Activated T-helper 1 cell treated with anti-CD3 and anti-CD28 coated beads, Interleukin-12 subunit alpha, Interleukin-12 subunit beta, Interleukin-2, Interleukin-4 antibody, amounts not matched to agents 30 ng/mL and 10 ng/mL and 1 ng/mL, durations not matched to agents 14 hours and 24 hours and 36 hours (primary cell): ENCODE data around the gene UBE2N. TPM values are rescaled to one million over a fixed set of nuclear protein-coding genes. Genes with fewer than 3 reads are reported as not detected.
"Not testable (repeated sequence)": the region's sequence is repeated elsewhere in the genome, so short reads cannot be mapped to it uniquely, and the experiment has no call there.

ENCODE experiments used
- DNase-seq: peaks from one replicate; pipeline ENCODE4 v3.0.0; 2021; ENCODE audit warnings: low spot score
- H3K27ac Mint-ChIP-seq: one replicate; pipeline ENCODE4 v1.8.0; 2021; ENCODE audit warnings: mild to moderate bottlenecking, mixed read lengths
- H3K27me3 Mint-ChIP-seq: one replicate; pipeline ENCODE4 v1.8.0; 2022; ENCODE audit warnings: mild to moderate bottlenecking, moderate library complexity, mixed read lengths; ENCODE audit not compliant: insufficient read depth
- H3K36me3 Mint-ChIP-seq: one replicate; pipeline ENCODE4 v1.8.0; 2021; ENCODE audit warnings: low read depth, mixed read lengths
- H3K4me1 Mint-ChIP-seq: one replicate; pipeline ENCODE4 v1.8.0; 2021; ENCODE audit warnings: low read depth, mixed read lengths
- H3K4me3 Mint-ChIP-seq: one replicate; pipeline ENCODE4 v1.8.0; 2021; ENCODE audit warnings: mild to moderate bottlenecking, moderate library complexity, mixed read lengths
- H3K9me3 Mint-ChIP-seq: one replicate; pipeline ENCODE4 v1.8.0; 2021; ENCODE audit warnings: mixed read lengths
- intact Hi-C: fragments of 100-400 bp; cut with micrococcal nuclease; formaldehyde crosslinking; loops from one replicate; pipeline ENCODE4 v1.15.1; 2024
- total RNA-seq: library from RNA; stranded (reverse); gene quantifications from 2 replicates; pipeline ENCODE4 v1.2.3, GENCODE V29; 2022

UBE2N gene
- total RNA-seq, 1 donor from 2014 or later: 231 TPM

DNA sequence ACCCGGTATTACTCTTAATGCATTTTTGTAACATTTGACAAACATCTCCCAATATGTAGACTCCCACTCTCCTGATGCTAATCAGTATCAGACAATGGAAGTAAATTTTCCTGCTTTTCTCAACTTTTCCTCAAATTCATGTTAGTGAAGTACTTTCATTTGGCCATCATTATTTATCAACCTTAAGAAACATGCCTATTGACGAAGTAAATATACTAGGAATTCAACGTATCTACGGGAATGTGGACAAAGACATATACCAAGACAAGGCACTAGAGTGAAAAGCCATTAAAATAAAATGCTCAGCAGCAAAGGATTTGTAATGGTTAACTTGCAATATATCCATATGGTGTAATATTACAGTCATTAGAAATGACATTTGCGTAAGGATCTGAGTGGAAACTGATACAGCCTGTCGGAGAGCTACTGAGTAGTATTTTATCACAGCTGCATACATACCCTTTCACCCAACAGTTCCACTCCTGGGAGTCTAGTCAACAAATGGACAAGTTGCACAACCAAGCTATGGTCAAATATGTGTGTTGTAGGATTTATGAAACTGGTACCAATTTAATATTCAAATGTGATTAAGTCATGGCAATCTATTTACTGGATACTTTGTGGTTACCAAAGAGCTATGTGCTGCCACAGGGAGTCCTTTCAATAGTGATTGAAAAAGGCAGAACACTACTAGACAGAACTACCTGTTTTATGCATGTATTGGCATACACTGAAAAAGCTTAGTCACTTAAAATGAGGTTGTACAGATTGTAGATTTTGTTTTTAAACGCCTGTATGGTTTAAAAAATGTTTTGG lies 37.6 kb downstream of the UBE2N start:
- Mint-ChIP-seq H3K4me3 (no peak overlapping the region), H3K27ac (peak overlapping the region; percentile 45), H3K4me1 (peaks cover 26% of the 10 kb centered on the region), H3K36me3 (peaks cover 29% of the 10 kb centered on the region), H3K9me3 (no peaks in the 10 kb centered on the region), H3K27me3 (no peaks in the 10 kb centered on the region)
- intact Hi-C loops: no loop called here
- DNase-seq: no peak

DNA sequence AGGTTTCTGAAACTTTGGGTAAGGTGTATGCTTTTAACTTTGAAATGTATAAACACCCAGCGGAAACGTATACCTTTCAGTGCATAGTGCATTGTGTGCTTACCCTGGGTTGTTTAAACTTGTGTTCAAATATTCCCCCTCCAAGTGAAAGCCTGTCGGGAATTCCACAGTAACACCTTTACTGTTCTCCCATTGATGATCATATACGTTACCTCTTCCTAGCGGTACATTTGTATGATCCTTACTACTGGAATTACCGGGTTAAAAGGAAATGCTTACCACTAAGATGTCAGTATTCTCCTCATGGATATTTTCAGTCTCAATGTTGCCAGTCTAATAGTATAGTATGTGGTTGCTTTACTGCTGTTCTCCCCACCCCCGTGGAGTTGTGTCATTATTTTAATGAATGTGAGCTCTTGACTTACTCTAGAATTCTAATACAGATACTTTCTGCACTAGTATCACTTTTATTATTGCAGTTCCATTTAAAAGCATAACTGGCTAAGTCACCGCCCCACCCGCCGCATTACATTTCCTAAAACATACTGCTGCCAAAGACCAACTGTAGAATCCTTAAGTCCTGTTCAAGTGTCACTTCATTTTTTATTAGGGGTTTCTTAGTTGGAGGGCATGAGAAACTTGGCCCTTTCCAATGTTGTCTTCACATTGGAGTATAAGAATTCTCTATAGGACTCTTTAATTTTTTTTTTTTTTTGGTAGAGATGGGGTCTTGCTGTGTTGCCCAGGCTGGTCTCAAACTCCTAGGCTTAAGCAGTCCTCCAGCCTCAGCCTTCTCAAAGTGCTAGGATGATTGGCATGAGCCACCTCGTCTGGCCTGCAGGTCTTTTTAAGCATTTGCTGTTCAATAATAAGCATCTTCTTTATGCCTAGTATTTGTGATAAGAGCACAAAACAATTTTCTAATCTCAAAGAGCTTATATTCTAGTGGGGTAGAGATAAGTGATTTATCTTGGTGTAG lies 39.1 kb downstream of the UBE2N start:
- H3K27ac Mint-ChIP-seq: no peak overlapping the region
- H3K36me3 Mint-ChIP-seq: peaks cover 26% of the 10 kb centered on the region
- intact Hi-C loops: no loop called here
- H3K4me1 Mint-ChIP-seq: peaks cover 14% of the 10 kb centered on the region
- H3K27me3 Mint-ChIP-seq: no peaks in the 10 kb centered on the region
- H3K4me3 Mint-ChIP-seq: no peak overlapping the region
- DNase-seq: no peak
- no peaks in the 10 kb centered on the region for H3K9me3 Mint-ChIP-seq

DNA sequence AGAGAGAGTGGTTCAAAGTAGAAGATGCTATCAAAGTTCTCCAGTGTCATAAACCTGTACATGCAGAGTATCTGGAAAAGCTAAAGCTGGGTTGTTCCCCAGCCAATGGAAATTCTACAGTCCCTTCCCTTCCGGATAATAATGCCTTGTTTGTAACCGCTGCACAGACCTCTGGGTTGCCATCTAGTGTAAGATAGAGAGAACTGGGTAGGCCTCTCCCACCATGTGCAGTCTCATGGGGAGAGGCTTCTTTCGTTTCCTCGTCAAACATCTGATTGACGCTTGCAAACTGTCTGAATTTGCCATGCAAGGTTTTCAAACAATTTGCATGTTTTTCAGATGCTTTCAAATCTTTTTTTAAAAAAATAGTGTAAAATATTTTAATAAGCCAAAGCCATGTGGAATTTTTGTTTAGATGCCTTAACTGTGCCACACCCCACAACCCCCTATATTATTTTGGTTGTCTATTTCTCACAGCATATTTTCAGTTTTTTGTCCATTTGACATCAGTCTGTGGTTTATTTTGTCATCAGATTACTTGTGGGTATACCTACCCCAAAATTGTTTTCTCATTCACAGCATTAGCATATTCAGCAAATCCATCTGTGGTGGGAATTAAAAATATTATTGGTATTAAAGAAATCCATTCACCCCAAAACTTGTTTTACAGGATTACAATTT lies 42.4 kb downstream of the UBE2N start:
- H3K27me3 Mint-ChIP-seq, H3K9me3 Mint-ChIP-seq, H3K27ac Mint-ChIP-seq, H3K4me1 Mint-ChIP-seq, H3K4me3 Mint-ChIP-seq, intact Hi-C loops, DNase-seq: not testable (repeated sequence)
- H3K36me3 Mint-ChIP-seq: peaks cover 23% of the 10 kb centered on the region

DNA sequence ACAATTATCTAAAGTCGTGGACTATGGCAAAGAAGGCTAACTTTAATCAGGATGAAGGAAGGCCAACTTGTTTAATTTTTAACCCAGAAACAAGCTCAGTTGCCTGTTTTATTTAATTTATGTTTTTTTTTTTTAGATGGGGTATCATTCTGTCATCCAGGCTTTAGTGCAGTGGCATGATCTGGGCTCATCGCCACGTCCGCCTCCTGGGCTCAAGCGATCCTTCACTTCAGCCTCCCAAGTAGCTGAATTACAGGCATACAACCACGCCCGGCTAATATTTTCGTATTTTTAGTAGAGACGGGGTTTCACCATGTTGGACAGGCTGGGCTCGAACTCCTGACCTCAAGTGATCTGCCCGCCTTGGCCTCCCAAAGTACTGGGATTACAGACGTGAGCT lies 44.3 kb downstream of the UBE2N start:
- no peaks in the 10 kb centered on the region for H3K27me3 Mint-ChIP-seq
- H3K4me3 Mint-ChIP-seq: no peak overlapping the region
- H3K4me1 Mint-ChIP-seq: peaks cover 2% of the 10 kb centered on the region
- no peak overlapping the region for H3K27ac Mint-ChIP-seq
- H3K36me3 Mint-ChIP-seq: peaks cover 18% of the 10 kb centered on the region
- DNase-seq: no peak
- intact Hi-C loops: no loop called here
- H3K9me3 Mint-ChIP-seq: no peaks in the 10 kb centered on the region

DNA sequence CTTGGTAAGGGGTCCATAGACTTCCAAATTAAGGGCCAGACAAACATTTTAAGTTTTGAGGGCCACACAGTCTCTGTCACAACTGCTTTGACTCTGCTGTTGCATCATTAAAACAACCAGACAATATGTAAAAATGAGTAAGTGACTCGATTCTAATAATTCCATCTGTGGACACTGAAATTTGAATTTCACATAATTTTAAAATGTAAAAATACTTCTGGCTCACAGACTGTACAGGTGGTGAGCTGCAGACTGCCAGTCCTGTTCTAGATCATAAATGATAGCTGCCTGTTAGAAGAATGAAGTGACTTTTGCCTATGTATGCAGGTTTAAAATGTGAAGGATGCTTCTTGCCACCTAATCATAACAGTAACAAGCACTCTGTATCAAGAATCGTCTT lies 48.3 kb downstream of the UBE2N start:
- H3K4me3 Mint-ChIP-seq: no peak overlapping the region
- intact Hi-C loops: no loop called here

DNA sequence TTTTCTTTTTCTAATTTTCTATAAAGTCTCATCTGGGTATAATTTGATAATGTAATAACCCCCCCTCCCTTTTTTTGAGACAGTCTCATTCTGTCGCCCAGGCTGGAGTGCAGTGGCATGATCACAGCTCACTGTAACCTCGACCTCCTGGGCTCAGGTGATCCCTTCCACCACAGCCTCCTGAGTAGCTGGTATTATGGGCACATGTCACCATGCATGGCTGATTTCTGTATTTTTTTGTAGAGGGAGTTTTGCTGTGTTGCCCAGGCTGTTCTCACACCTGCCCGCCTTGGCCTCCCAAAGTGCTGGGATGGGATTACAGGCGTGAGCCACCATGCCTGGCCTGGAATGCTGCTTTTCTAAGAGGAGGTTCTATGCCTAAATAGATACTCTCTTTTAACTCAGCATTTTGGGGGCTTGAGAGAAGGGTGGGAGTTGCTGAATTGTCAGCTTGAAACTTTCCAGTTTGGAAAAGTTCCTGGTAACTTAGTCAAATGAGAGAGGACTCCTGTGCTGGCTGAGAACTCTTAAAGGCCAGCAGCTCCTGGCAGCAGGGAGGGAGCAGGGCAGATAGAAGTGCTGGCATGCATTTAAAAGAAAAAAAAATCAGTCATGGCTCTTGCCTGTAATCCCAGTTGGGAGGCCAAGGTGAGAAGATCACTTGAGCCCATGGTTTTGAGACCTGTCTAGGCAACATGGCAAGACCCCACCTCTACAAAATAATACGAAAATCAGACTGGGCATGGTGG lies 51.0 kb downstream of the UBE2N start:
- intact Hi-C loops: no loop called here
- Mint-ChIP-seq H3K4me1 (peaks cover 22% of the 10 kb centered on the region), H3K36me3 (peaks cover 16% of the 10 kb centered on the region), H3K9me3 (no peaks in the 10 kb centered on the region), H3K4me3 (no peak overlapping the region), H3K27ac (no peak overlapping the region), H3K27me3 (no peaks in the 10 kb centered on the region)
- DNase-seq: no peak

More for the DNA sequence above, 48.3 kb downstream of the UBE2N start:
- Mint-ChIP-seq H3K4me1 (peaks cover 8% of the 10 kb centered on the region), H3K27ac (no peak overlapping the region), H3K9me3 (no peaks in the 10 kb centered on the region), H3K36me3 (peaks cover 17% of the 10 kb centered on the region), H3K27me3 (no peaks in the 10 kb centered on the region)
- DNase-seq: no peak

DNA sequence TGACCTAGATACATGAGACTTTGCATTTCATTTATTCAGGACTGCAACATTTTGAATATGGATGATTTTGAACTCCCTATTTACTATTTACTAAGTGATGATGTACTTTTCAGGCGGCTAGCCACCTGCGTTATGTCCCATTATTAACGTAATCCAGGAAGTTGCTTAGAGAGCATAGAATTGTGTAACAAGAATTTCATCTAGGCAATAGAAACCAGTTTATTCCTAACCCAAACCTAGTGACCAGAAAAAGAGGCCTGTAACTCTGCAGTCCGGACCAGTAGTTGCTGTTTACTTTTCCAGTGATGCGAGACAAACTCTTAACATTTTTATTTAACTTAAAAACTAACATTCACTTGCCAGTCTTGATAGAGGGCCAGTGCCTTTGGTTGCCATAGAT lies 51.7 kb downstream of the UBE2N start:
- no peak overlapping the region for H3K4me3 Mint-ChIP-seq
- no peaks in the 10 kb centered on the region for H3K9me3 Mint-ChIP-seq
- no peak overlapping the region for H3K27ac Mint-ChIP-seq
- peaks cover 21% of the 10 kb centered on the region for H3K36me3 Mint-ChIP-seq
- peaks cover 29% of the 10 kb centered on the region for H3K4me1 Mint-ChIP-seq
- DNase-seq: no peak
- H3K27me3 Mint-ChIP-seq: no peaks in the 10 kb centered on the region
- intact Hi-C loops: no loop called here

DNA sequence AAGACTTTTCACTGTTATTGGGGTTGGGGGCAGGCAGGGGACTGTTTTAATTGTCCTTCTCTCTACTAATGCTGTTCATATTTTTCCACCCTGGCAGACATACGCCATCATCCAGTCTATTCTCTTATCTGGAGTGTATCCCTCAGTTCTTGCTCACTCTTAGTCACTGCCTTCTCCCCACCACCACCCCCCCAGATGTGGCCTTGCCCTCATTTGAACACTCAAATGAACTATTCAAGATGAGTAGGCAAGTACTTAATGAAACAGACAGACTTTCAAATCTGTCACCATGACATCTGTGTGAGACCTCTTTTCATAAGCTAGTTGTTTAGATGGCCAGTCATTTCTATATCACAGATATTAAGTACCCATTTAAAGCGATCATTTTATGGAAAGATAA lies 54.0 kb downstream of the UBE2N start:
- intact Hi-C loops: loop anchor here (1.0 to 2.0 kb wide), 2 partner anchors 8 to 59 kb away; no protein-coding TSS in a partner anchor
- Mint-ChIP-seq H3K36me3 (peaks cover 29% of the 10 kb centered on the region), H3K27me3 (no peaks in the 10 kb centered on the region), H3K27ac (peak overlapping the region; percentile 26), H3K9me3 (no peaks in the 10 kb centered on the region), H3K4me1 (peaks cover 30% of the 10 kb centered on the region), H3K4me3 (no peak overlapping the region)
- DNase-seq: no peak

DNA sequence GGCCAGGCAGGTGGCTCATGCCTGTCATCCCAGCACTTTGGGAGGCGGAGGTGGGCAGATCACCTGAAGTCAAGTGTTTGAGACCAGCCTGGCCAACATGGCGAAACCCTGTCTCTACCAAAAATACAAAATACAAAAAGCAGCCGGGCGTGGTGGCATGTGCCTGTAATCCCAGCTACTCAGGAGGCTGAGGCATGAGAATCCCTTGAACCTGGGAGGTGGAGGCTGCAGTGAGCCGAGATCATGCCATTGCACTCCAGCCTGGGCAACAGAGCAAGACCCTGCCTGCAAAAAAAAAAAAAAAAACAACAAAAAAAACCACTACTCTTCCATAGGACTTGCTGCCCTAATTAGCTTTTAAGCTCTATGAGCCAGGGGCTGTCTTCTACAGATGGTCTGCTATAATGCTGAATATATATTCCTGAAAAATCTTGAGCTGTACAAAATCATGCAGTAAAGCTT lies 59.7 kb downstream of the UBE2N start:
- peak overlapping the region; percentile 100 for H3K4me3 Mint-ChIP-seq

DNA sequence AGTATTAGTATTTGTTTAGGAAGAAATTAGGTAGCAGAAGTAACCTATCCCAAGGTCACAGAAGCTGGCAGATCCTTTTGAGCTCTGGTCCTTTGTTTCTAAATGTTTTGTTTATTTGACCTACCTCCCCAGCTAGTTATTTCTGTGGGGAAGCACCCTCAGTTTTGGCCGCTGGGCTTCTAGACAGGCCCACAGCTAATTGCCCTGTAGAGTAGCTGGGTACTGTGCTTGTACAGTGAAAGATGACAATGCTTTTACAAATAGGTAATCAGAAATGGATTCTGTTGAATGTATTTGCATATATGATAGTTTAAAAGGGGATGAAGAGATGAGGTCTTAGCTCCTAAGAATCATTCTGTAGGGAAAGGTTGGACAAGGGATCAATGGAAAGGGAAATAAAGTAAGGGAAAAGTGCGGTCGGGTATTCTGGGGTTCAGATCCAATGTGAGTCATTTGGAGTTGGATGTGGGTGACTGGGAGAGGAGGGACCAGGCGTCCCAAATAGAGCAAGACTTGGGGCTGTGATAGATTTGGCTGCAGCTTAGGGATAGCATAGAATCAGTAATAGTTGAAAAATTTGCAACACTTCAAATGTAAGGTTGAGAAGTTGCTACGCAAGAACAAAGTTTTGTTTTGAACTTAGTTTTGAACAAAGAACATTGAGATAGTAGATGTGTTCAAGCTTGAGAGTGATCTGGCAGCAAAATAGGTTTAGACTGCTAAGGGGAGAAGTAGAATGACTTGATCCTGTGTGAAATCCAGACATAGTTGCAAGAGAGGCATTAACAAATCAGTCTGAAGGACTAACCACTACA lies 60.4 kb downstream of the UBE2N start:
- DNase-seq: no peak
- peak overlapping the region; percentile 100 for H3K4me3 Mint-ChIP-seq
- no peaks in the 10 kb centered on the region for H3K9me3 Mint-ChIP-seq
- H3K4me1 Mint-ChIP-seq: peaks cover 51% of the 10 kb centered on the region
- intact Hi-C loops: no loop called here
- H3K27ac Mint-ChIP-seq: peak overlapping the region; percentile 1
- H3K36me3 Mint-ChIP-seq: peaks cover 31% of the 10 kb centered on the region
- H3K27me3 Mint-ChIP-seq: peaks cover 2% of the 10 kb centered on the region

More for the DNA sequence above, 59.7 kb downstream of the UBE2N start:
- H3K9me3 Mint-ChIP-seq, H3K27me3 Mint-ChIP-seq, H3K27ac Mint-ChIP-seq, DNase-seq, intact Hi-C loops: not testable (repeated sequence)
- peaks cover 44% of the 10 kb centered on the region for H3K4me1 Mint-ChIP-seq
- H3K36me3 Mint-ChIP-seq: peaks cover 31% of the 10 kb centered on the region

DNA sequence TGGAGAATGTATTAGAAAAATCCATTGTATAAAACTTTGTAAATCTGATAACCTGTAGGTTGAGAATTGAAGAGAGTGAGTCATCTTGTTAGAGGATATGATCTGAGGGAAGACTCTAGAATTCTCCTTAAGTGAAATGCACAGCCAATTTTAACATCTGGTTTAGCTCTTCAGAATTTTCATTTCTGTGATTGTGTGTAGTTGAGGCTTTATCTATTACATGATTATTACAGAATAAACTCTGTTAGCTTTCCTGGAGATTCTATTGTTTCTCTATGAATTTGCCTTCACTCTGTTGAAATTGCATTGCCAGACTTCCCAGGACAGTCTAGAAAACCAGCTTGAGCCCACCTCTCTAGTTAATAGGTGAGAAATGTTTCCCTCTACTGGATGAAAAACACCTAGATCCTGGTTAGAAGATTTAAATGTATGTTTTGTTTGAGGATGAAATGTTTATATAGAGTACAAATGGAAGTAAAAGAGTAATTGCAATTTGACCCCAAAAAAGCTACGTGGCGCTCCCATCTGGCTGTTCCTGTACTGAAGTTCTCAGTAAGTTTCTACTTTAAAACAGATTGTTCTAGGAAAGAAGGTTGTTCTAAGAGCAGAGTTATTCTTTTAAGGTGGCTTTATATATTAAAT lies 61.1 kb downstream of the UBE2N start:
- H3K9me3 Mint-ChIP-seq: no peaks in the 10 kb centered on the region
- H3K27ac Mint-ChIP-seq: peak overlapping the region; percentile 100
- peaks cover 51% of the 10 kb centered on the region for H3K4me1 Mint-ChIP-seq
- peak overlapping the region; percentile 100 for H3K4me3 Mint-ChIP-seq
- H3K27me3 Mint-ChIP-seq: peaks cover 2% of the 10 kb centered on the region
- intact Hi-C loops: loop anchor here (1.0 kb wide), 2 partner anchors 16 to 393 kb away; no protein-coding TSS in a partner anchor
- H3K36me3 Mint-ChIP-seq: peaks cover 31% of the 10 kb centered on the region
- no peak for DNase-seq
